Inflammatory macrophage treated with lipopolysaccharide for 4 hours (primary cell): ENCODE data around the gene DHCR24.
"Not testable (repeated sequence)": the region's sequence is repeated elsewhere in the genome, so short reads cannot be mapped to it uniquely, and the experiment has no call there.

Source experiments
- DNase-seq: peaks from one replicate; pipeline ENCODE4 v3.0.0-alpha.2; 2020

The DHCR24 gene, protein sequence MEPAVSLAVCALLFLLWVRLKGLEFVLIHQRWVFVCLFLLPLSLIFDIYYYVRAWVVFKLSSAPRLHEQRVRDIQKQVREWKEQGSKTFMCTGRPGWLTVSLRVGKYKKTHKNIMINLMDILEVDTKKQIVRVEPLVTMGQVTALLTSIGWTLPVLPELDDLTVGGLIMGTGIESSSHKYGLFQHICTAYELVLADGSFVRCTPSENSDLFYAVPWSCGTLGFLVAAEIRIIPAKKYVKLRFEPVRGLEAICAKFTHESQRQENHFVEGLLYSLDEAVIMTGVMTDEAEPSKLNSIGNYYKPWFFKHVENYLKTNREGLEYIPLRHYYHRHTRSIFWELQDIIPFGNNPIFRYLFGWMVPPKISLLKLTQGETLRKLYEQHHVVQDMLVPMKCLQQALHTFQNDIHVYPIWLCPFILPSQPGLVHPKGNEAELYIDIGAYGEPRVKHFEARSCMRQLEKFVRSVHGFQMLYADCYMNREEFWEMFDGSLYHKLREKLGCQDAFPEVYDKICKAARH

DNA sequence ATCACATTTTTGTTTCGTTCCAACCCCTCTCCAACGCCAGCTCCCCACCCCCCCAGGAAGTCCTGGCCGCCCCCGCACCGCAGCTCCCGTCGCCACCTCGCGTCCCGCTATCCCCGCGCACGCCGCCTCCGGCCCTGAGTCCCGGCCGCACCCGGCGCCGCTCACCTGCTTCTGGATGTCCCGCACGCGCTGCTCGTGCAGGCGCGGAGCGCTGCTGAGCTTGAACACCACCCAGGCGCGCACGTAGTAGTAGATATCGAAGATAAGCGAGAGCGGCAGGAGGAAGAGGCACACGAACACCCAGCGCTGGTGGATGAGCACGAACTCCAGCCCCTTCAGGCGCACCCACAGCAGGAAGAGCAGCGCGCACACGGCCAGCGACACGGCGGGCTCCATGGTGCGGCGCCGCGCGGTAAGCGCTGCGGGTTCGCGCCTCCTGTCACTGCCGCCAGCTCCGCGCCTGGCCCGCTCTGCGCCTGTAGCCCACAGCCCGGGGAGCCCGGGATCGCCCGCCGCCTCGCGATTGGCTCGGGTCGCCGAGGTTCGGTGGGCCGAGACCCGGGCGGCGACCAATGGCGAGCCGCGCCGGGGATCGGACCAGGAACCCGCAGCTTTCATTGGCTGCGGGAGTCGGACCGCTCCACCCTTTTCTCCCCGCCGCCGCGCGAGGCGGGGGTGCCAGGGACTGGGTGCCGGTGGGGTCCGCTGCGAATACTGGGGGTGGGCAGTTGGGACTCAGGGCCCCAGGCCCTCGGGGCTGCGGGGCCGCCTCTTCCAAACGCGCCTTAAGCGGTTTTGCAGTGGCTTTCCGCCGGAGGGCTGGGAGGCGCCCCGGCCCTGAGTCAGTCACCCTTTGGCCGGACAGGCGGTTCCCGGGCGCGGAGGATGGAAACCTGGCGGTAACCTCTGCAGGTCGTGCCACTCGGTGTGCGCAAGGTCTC lies at the start of gene DHCR24:
TSS of gene DHCR24 (minus strand) at position 472 of the 941 bp plus-strand sequence. CDS start at position 396, 76 bp downstream.
- peak; percentile 87 for DNase-seq

- no peak for DNase-seq
Observed at GRCh38 chr1:54936791-54937190, 49.8 kb upstream of the DHCR24 start.

DNA sequence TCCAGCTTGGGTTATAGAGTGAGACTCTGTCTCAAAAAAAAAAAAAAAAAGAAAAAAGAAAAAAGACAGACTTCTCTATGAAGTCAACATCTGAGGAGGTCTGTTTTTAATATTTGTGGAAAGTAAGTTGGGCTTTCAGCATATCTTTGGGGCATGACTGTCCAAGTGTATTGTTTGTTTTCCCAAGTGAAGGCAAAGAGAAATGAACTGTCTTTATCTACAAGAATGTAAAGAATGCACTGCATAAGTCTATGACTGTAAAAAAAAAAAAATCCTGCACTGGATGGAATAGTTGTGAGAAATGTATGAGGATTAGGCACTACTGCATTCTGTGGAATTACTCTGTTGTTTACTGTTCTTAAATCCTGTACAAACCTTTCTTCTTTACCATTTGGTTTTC lies 47.9 kb upstream of the DHCR24 start:
- DNase-seq = no peak

DNA sequence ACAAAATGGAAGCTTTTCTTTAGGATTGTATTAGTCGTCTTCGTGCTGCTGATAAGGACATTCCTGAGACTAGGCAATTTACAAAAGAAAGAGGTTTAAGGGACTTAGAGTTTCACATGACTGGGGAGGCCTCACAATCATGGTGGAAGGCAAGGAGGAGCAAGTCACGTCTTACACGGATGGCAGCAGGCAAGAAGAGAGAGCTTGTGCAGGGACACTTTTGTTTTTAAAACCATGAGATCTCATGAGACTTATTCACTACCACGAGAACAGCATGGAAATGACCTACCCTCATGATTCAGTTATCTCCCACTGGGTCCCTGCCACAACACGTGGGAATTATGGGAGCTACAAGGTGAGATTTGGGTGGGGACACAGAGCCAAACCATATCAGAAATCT lies 47.1 kb upstream of the DHCR24 start:
- DNase-seq = not testable (repeated sequence)

DNA sequence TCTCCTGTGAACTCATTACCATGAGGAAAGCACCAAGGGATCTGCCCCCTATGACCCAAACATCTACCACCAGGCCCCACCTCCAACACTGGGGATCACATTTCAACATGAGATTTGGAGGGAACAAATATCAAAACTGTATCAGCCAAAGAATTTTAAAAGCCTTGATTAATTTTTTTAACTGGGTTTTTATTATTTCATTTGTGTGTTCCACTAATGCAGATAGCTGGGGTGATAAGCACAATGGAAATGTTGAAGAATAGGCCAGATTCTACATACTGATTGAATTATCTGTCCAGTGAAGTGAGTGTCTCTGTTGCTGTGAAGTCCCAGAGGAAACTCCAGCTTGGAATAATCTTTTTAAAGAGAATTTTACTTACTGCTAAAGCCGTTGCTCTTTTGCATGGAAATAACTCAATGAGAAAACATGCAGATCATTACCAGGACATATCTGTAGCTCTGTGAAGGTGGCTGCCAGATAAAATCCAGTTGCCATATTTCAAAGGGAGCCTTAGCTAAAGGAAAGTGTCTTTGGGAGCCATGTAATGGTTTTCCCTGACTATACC lies 44.4 kb upstream of the DHCR24 start:
- no peak for DNase-seq

GRCh38 chr1:54929700-54930099 lies 42.7 kb upstream of the DHCR24 start:
- no peak for DNase-seq

GRCh38 chr1:54928327-54928726 lies 41.3 kb upstream of the DHCR24 start:
- DNase-seq = no peak

DNA sequence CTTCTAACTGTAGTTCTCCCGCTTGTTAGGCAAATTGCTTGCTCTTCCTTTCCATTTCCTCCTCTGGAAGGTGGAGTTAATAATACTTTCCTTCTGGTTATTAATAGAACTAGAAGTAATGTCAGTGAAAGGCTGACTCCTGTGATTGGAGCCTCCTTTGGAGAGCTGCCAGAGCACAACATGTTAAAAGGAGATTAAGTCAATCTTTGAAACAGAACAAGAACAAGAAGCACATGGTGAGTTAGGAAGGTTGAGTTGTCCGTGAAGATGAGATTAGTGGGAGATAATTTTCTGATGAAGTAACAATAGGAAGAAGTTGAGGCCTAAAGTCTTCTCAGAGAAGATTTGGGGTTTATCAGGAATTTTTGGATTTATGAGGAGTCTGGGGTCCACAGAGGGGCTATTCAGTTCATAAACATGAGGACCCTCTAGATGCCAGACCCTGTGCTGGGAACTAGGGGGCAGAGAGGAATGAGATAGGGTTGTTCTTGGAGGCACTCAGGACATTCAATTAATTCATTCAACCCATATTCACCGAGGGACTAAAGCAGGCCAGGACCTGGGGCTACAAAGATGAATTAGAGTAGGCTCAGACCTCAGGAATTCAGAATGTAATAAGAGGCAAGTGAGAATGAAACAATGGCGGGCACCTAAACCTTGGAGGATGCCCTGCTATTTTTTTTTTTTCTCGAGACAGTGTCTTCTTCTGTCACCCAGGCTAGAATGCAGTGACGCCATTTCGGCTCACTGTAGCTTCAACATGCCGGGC lies 40.7 kb upstream of the DHCR24 start:
- DNase-seq = no peak

GRCh38 chr1:54926970-54927369 lies 40.0 kb upstream of the DHCR24 start:
- DNase-seq = no peak

DNA sequence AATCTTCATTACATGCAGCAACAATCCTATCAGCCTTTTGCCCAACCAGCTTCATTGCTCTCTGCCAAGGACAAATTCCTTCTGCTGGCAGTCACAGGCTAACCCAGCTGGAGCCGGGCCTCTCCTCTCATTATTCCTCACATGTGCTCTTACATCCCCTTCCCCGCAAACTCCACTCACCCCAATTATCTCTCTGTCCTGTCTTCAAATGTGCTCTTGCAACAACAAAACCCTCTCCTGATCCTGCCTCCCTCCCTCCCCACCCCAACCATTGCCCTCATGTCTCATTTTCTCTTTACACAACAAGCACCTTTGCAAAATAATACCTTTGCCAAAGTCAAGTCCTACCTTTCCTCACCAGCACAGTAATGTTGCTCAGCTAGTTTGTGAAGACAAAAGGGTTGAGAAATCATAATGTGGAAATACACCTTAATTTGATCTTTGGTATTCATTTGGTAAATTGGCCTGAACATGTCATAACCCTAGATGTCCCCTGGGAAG lies 36.0 kb upstream of the DHCR24 start:
- no peak for DNase-seq

DNA sequence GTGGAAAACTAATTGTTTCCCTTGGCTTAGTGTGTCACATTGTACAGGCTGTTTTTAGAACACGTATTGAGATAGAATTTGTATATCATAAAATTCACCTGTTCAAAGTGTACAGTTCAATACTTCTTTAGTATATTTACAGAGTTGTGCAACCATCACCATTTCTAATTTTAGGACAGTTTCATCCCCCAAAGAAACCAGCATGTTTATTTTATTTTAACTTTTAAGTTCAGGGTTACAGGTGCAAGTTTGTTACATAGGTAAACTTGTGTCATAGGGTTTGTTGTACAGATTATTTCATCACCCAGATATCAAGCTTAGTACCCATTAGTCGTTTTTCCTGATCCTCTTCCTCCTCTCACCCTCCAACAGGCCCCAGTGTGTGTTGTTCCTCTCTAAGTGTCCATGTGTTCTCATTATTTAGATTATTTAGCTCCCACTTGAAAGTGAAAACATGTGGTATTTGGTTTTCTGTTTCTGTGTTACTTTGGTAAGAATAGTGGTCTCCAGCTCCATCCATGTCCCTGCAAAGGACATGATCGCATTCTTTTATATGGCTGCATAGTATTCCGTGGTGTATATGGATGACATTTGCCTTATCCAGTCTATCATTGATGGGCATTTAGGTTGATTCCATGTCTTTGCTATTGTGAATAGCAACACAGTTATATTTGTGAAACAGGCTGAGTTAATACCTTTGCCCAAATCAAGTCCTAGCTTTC lies 35.2 kb upstream of the DHCR24 start:
- no peak for DNase-seq

- no peak for DNase-seq
Observed at GRCh38 chr1:54919367-54920359, 32.7 kb upstream of the DHCR24 start.

GRCh38 chr1:54911076-54911475 lies 24.1 kb upstream of the DHCR24 start:
- DNase-seq = not testable (repeated sequence)

DNA sequence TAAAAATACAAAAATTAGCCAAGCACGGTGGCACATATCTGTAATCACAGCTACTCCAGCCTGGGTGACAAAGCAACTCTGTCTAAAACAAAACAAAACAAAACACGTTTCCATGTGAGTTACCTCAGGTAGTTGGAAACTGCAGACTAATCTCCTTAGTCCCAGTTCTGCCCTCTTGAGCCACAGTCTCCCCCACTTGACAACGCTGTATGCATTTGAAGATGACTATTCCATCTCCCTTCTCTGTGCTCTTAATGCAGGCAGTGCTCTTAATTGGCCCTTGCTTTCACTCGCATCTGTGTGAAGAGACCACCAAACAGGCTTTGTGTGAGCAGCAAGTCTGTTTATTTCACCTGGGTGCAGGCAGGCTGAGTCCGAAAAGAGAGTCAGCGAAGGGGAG lies 19.6 kb upstream of the DHCR24 start:
- no peak for DNase-seq

GRCh38 chr1:54904476-54905048 lies 17.6 kb upstream of the DHCR24 start:
- DNase-seq = no peak

DNA sequence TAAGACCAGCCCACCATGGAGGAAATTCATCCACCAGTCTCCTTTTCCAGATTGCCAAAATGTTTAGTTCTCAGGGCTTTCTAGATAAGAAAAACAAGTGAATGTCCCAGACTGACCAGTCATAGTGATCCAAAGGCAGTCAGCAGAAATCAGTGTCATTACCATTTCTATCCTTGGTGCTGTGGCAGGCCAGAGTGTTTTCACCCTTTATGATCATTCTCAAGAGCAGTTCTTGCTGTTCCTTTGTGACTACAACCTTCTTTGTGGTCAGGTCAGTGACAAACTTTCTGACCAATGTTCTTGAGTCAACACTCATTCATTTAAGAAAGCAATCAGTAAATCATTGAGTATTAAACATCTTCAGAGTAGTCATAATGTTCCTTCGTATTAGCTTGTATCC lies 7.3 kb upstream of the DHCR24 start:
- no peak for DNase-seq

DNA sequence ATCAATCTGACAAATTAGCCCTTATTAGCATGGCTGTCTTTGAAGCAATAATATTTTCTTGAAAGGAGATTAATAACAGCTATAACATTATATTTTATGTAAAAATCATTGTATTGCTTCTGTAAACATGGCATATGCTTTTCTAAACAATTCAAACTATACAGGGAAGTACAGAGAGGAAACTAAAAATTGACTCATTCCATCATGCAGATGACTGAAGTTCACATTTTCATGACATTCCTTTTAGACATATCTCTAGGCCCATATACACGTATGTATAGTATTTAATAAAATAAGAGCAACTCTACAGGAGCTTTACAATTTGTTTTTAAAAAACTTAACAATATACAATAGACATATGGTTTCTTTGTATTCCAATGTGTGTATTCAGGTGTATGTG lies 5.6 kb upstream of the DHCR24 start:
- DNase-seq = peak; percentile 32

DNA sequence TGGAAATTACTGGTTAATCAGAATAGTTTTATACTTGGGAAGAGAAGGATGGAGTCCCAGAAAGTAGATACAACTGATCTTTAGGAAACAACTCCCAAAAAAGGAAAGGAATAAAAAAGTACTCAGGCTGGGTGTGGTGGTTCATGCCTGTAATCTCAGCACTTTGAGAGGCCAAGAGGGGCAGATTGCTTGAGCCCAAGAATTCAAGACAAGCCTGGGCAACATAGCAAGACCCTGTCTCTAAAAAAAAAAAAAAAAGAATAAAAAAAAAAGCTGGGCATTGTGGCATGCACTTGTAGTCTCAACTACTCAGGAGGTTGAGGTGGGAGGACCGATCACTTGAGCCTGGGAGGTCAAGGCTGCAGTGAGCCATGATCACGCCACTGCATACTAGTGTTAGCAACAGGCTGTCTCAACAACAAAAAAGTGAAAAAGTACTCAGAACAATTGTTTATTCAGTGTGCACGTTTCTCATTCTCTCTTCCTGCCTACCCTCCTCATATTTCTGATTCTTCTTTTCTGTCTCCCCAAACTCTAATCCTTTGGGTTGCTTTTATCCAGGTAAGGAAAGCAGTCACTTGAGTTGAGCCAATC lies 2.2 kb upstream of the DHCR24 start:
- DNase-seq = no peak

DNA sequence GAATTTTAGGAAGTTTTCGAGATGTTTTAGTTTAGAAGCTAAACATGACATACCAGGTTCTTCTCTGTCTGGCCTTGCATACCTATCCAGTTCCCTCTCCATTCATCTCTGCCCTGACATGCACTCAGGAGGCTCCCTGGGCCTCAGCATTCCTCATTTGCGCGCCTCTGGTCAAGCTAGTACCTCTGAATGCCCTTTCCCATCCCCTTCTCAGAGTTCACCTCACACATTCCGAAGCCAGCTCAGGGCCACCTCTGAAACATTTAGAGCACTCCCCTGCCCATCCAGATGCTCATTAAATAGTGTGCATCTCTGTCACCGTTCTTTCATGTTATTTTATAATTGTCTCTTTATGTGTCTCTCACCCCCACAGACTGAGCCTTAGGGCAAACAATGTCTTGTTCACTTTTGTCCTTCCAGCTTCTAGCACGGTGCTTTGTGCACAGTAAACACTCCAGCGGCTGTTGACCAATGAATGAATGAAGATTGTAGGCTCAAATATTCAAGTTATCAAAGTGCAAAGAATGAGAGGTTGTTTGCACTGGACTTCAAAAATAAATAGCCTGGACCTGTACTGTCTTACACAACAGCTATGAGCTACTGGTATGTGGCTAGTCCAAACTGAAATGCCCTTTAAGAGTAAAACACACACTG lies 1.2 kb upstream of the DHCR24 start:
- no peak for DNase-seq
